ENCODE data around the gene SPDYE6.

Gene SPDYE6

GRCh38 chr7:102319671-102320070 is 36.6 kb downstream of the SPDYE6 start:
- DNase-seq (ENCODE audit: low spot score), result peak; percentile 21
- TF ChIP-seq CTCF (IDR thresholded peaks at IDR 0.05; ENCODE audit: extremely low read depth, missing control alignments), result no peak

GRCh38 chr7:102318482-102318971 is 37.7 kb downstream of the SPDYE6 start:
- DNase-seq (ENCODE audit: low spot score), result no peak
- no peak for TF ChIP-seq CTCF (IDR thresholded peaks at IDR 0.05; ENCODE audit: extremely low read depth, missing control alignments)

- no peak for DNase-seq (ENCODE audit: low spot score)
- no peak for TF ChIP-seq CTCF (IDR thresholded peaks at IDR 0.05; ENCODE audit: extremely low read depth, missing control alignments)
Measured at GRCh38 chr7:102317231-102318059, 38.8 kb downstream of the SPDYE6 start.

GRCh38 chr7:102313997-102314780 is 42.1 kb downstream of the SPDYE6 start:
- TF ChIP-seq CTCF (IDR thresholded peaks at IDR 0.05; ENCODE audit: extremely low read depth, missing control alignments), result no peak
- no peak for DNase-seq (ENCODE audit: low spot score)

- DNase-seq (ENCODE audit: low spot score), result no peak
Measured at GRCh38 chr7:102312317-102312716, 43.9 kb downstream of the SPDYE6 start.

GRCh38 chr7:102310414-102310815 is 45.8 kb downstream of the SPDYE6 start:
- DNase-seq (ENCODE audit: low spot score), result no peak
- no peak for TF ChIP-seq CTCF (IDR thresholded peaks at IDR 0.05; ENCODE audit: extremely low read depth, missing control alignments)

More at GRCh38 chr7:102312317-102312716, 43.9 kb downstream of the SPDYE6 start:
- TF ChIP-seq CTCF (IDR thresholded peaks at IDR 0.05; ENCODE audit: extremely low read depth, missing control alignments), result no peak

All from GM20000 (cell line).